NCI-H1417 treated with DMSO at 0.1 percent for 48 hours (cell line): ENCODE measurements around the gene PRKN.

Experiments
- DNase-seq: peaks from one replicate; lab custom pipeline; 2025; lab: John Stamatoyannopoulos, UW

PRKN gene

GRCh38 chr6:161377116-161377515, 1350.5 kb downstream of the PRKN start:
- no peak for DNase-seq

- no peak for DNase-seq
These were observed 1351.2 kb downstream of the PRKN start for GRCh38 chr6:161376367-161376766.

- DNase-seq, result no peak
These were observed 1352.3 kb downstream of the PRKN start for GRCh38 chr6:161374971-161375873.

- peak; percentile 7 for DNase-seq
These were observed 1353.6 kb downstream of the PRKN start for GRCh38 chr6:161373905-161374451.

- DNase-seq, result no peak
These were observed 1355.2 kb downstream of the PRKN start for GRCh38 chr6:161372422-161372793.

- no peak for DNase-seq
These were observed 1356.7 kb downstream of the PRKN start for GRCh38 chr6:161370880-161371279.

- no peak for DNase-seq
These were observed 1358.2 kb downstream of the PRKN start for GRCh38 chr6:161369339-161369738.

GRCh38 chr6:161368514-161368913, 1359.1 kb downstream of the PRKN start:
- no peak for DNase-seq

GRCh38 chr6:161367472-161367871, 1360.1 kb downstream of the PRKN start:
- DNase-seq, result no peak

GRCh38 chr6:161366301-161366923, 1361.2 kb downstream of the PRKN start:
- no peak for DNase-seq

- DNase-seq, result no peak
These were observed 1361.9 kb downstream of the PRKN start for GRCh38 chr6:161365633-161366032.

- no peak for DNase-seq
These were observed 1364.3 kb downstream of the PRKN start for GRCh38 chr6:161363286-161363685.

- no peak for DNase-seq
These were observed 1365.3 kb downstream of the PRKN start for GRCh38 chr6:161362266-161362665.

GRCh38 chr6:161361529-161361928, 1366.0 kb downstream of the PRKN start:
- DNase-seq, result no peak

- no peak for DNase-seq
These were observed 1367.0 kb downstream of the PRKN start for GRCh38 chr6:161360520-161360919.

GRCh38 chr6:161359618-161359945, 1368.0 kb downstream of the PRKN start:
- DNase-seq, result no peak

- no peak for DNase-seq
These were observed 1371.3 kb downstream of the PRKN start for GRCh38 chr6:161356167-161356854.

- DNase-seq, result no peak
These were observed 1371.9 kb downstream of the PRKN start for GRCh38 chr6:161355696-161356095.

GRCh38 chr6:161354956-161355355, 1372.6 kb downstream of the PRKN start:
- no peak for DNase-seq

- no peak for DNase-seq
These were observed 1373.2 kb downstream of the PRKN start for GRCh38 chr6:161354276-161354840.

GRCh38 chr6:161353208-161353613, 1374.4 kb downstream of the PRKN start:
- peak; percentile 19 for DNase-seq

- no peak for DNase-seq
These were observed 1375.7 kb downstream of the PRKN start for GRCh38 chr6:161351858-161352257.
